SK-N-SH (cell line): ENCODE results near the gene SNX27. TPM values are rescaled to one million over a fixed set of nuclear protein-coding genes. Genes with fewer than 3 reads are reported as not detected.
"Not testable (repeated sequence)": the region's sequence is repeated elsewhere in the genome, so short reads cannot be mapped to it uniquely, and the experiment has no call there.

Experiments
- CTCF ChIA-PET: fragments of 300-600, 350-600 bp; formaldehyde crosslinking; extraction: SDS; loops from one replicate; lab custom pipeline; 2021; lab: Yijun Ruan, JAX
- POLR2A ChIA-PET: fragments of 350-600 bp; sonication (Branson Sonifier 250); formaldehyde crosslinking; extraction: SDS; loops from one replicate; lab custom pipeline; 2020; ENCODE audit warnings: antibody characterized with exemption, inconsistent platforms; lab: Yijun Ruan, JAX
- DNase-seq: peaks from one replicate; pipeline ENCODE4 v3.0.0; 2012
- H2AFZ ChIP-seq: fragments of 200-600 bp; sonication (generic); 2 replicates; pipeline ENCODE4 v1.8.1; 2016; ENCODE audit warnings: antibody characterized with exemption, mild to moderate bottlenecking, low read depth
- H3F3A ChIP-seq: fragments of 200-600 bp; sonication (generic); replicated peaks from 2 replicates; pipeline ENCODE3; 2016; ENCODE audit warnings: antibody characterized with exemption, mild to moderate bottlenecking; ENCODE audit not compliant: insufficient read depth
- H3K27ac ChIP-seq, 2 experiments: fragments of 200-500 bp in 1 of 2; fragments of 200-600 bp in 1 of 2; sonication (Bioruptor generic) in 1 of 2; sonication (generic), shearing (Covaris generic) in 1 of 2; 2 replicates each; pipeline versions ENCODE4 v1.5.1 to v1.6.1; 2014 to 2016; ENCODE audit warnings: low read depth in 2 of 2, inconsistent platforms in 1 of 2, low read length in 1 of 2, mild to moderate bottlenecking in 1 of 2, mixed read lengths in 1 of 2
- H3K27me3 ChIP-seq: fragments of 200-600 bp; sonication (generic), shearing (Covaris generic); 2 replicates; pipeline ENCODE4 v1.6.1; 2016; ENCODE audit warnings: mixed run types; ENCODE audit not compliant: insufficient read depth
- H3K36me3 ChIP-seq, 2 experiments: fragments of 200-500 bp in 1 of 2; fragments of 200-600 bp in 1 of 2; sonication (Bioruptor generic) in 1 of 2; sonication (generic) in 1 of 2; replicated peaks in 1 of 2; 2 replicates each; pipeline versions ENCODE3 to v1.5.1; 2014 to 2016; ENCODE audit warnings: low read length in 1 of 2, mild to moderate bottlenecking in 1 of 2; ENCODE audit not compliant: insufficient read depth in 2 of 2, control insufficient read depth in 1 of 2
- H3K4me1 ChIP-seq, 2 experiments: fragments of 200-500 bp in 1 of 2; fragments of 200-600 bp in 1 of 2; sonication (Bioruptor generic) in 1 of 2; sonication (generic), shearing (Covaris generic) in 1 of 2; 2 replicates each; pipeline versions ENCODE4 v1.5.1 to v1.6.1; 2014 to 2016; ENCODE audit warnings: low read depth in 1 of 2, low read length in 1 of 2, mixed run types in 1 of 2; ENCODE audit not compliant: insufficient read depth in 2 of 2, control insufficient read depth in 1 of 2
- H3K4me2 ChIP-seq: fragments of 200-600 bp; sonication (generic), shearing (Covaris generic); 2 replicates; pipeline ENCODE4 v1.6.1; 2017; ENCODE audit warnings: mixed run types
- H3K4me3 ChIP-seq, 2 experiments: fragments of 200-500 bp in 1 of 2; fragments of 200-600 bp in 1 of 2; sonication (Bioruptor generic) in 1 of 2; sonication (generic), shearing (Covaris generic) in 1 of 2; 2 replicates each; pipeline versions ENCODE4 v1.5.1 to v1.8.1; 2014 to 2016; ENCODE audit warnings: low read depth in 2 of 2, inconsistent platforms in 1 of 2, low read length in 1 of 2, mild to moderate bottlenecking in 1 of 2, mixed read lengths in 1 of 2, moderate library complexity in 1 of 2
- H3K79me2 ChIP-seq: fragments of 200-600 bp; sonication (generic); 2 replicates; pipeline ENCODE4 v1.8.1; 2017; ENCODE audit warnings: mild to moderate bottlenecking; ENCODE audit not compliant: insufficient read depth
- H3K9ac ChIP-seq: fragments of 200-600 bp; sonication (generic); 2 replicates; pipeline ENCODE4 v1.6.1; 2017; ENCODE audit warnings: mixed run types
- H3K9me2 ChIP-seq: fragments of 200-600 bp; sonication (generic); 2 replicates; pipeline ENCODE4 v1.6.1; 2017; ENCODE audit warnings: mixed run types
- H3K9me3 ChIP-seq: fragments of 200-600 bp; sonication (generic); 2 replicates; pipeline ENCODE4 v1.6.1; 2017; ENCODE audit warnings: mixed run types, mild to moderate bottlenecking, moderate library complexity
- H4K20me1 ChIP-seq: fragments of 200-600 bp; sonication (generic); 2 replicates; pipeline ENCODE4 v1.6.1; 2017; ENCODE audit warnings: mild to moderate bottlenecking, mixed run types; ENCODE audit not compliant: insufficient read depth
- CTCF ChIP-seq: fragments of 200-600 bp; sonication (generic); IDR thresholded peaks from 2 replicates; pipeline ENCODE4 v1.6.1; 2017; ENCODE audit warnings: antibody characterized with exemption, mild to moderate bottlenecking, moderate library complexity
- ELF1 ChIP-seq: IDR thresholded peaks from 2 replicates; pipeline ENCODE4 v1.4.0; 2012
- GABPA ChIP-seq: IDR thresholded peaks from 2 replicates; pipeline ENCODE4 v1.4.0; 2012; ENCODE audit warnings: low read depth, mild to moderate bottlenecking
- IRF3 ChIP-seq: fragments of 150-350 bp; IDR thresholded peaks from 2 replicates; pipeline ENCODE4 v1.6.1; 2016; ENCODE audit warnings: mild to moderate bottlenecking, low read depth, low read length
- JUND ChIP-seq: IDR thresholded peaks from 2 replicates; pipeline ENCODE4 v1.4.0; 2012
- RAD21 ChIP-seq: IDR thresholded peaks from 2 replicates; pipeline ENCODE4 v1.6.1; 2012; ENCODE audit warnings: mild to moderate bottlenecking, low read length
- RCOR1 ChIP-seq: fragments of 150-350 bp; IDR thresholded peaks from 2 replicates; pipeline ENCODE4 v1.6.1; 2017; ENCODE audit warnings: antibody characterized with exemption, low read length
- RFX5 ChIP-seq: IDR thresholded peaks from 2 replicates; pipeline ENCODE4 v1.6.1; 2012; ENCODE audit warnings: mild to moderate bottlenecking, improper control_type of control experiment, low read length
- SIN3A ChIP-seq: IDR thresholded peaks from 2 replicates; pipeline ENCODE4 v1.6.1; 2012; ENCODE audit warnings: low read depth, mild to moderate bottlenecking, low read length, moderate library complexity, borderline replicate concordance
- SMC3 ChIP-seq: IDR thresholded peaks from 2 replicates; pipeline ENCODE4 v1.6.1; 2012; ENCODE audit warnings: low read depth, low read length, improper control_type of control experiment
- TCF12 ChIP-seq: IDR thresholded peaks from 2 replicates; pipeline ENCODE4 v1.4.0; 2012
- TEAD4 ChIP-seq: IDR thresholded peaks from 2 replicates; pipeline ENCODE4 v1.4.0; 2012; ENCODE audit warnings: mild to moderate bottlenecking, borderline replicate concordance; ENCODE audit not compliant: insufficient read depth
- WGBS: methylation state at CpG from one replicate; pipeline ENCODE4 v1.1.6; 2017; ENCODE audit warnings: low lambda C conversion rate; 5-methylcytosine and 5-hydroxymethylcytosine counted together
- polyA plus RNA-seq, 3 experiments: library from polyadenylated mRNA; depleted of rRNA; stranded (reverse); fragments of >200 nt; gene quantifications; 2 replicates each; pipeline ENCODE4 v1.2.3, GENCODE V29; 2012
- TF ChIP-seq, protein P1 (sequence below): IDR thresholded peaks from 2 replicates; pipeline ENCODE4 v1.4.0; 2012; ENCODE audit warnings: low read depth

Gene SNX27
- polyA plus RNA-seq, 1 of the 3 experiments (the other 2 are of a cell fraction), result 10.8 TPM

DNA sequence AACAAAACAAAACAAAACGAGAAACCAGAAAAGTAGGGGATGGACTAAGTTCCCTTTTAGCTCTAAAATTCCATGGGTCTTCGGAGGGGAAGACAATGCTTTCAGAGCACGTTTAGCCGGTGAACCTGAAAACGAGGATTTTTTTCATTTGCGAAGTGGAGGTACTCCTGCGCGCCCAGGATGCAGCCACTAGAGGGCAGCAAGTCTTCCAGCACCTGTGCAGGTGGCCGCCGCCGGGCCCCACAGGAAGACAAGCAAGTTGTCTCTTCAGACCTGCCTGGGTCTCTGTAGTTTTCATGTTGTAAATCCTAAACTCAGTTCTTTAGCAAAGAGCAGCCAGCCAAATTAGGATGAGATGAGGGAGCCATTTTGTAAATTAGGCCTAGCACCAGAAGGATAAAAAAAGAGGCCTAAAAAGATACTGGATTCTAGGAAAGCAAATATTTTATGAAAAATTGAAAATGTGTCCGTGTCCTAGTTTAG lies 17.7 kb upstream of the SNX27 start:
- ChIA-PET CTCF (interaction anchor here (0.6 to 4.0 kb wide), 63 partner anchors 9 to 408 kb away, joined by 3 to 35 read pairs (median 4); partner anchors contain the start of genes C2CD4D, CELF3, CGN and TUFT1), POLR2A (no interaction called here)
- peak; percentile 97 for TF ChIP-seq CTCF
- 0 out of 2 replicates have a peak, but pooled peaks have one; percentile 10 for TF ChIP-seq ELF1
- TF ChIP-seq IRF3, result no peak
- peak; percentile 80 for TF ChIP-seq SMC3
- peak; percentile 78 for TF ChIP-seq RAD21
- TF ChIP-seq, protein P1, sequence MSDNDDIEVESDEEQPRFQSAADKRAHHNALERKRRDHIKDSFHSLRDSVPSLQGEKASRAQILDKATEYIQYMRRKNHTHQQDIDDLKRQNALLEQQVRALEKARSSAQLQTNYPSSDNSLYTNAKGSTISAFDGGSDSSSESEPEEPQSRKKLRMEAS, result 0 out of 2 replicates have a peak, but pooled peaks have one; percentile 15
- no peak for TF ChIP-seq GABPA
- TF ChIP-seq JUND, result no peak
- H3K36me3 ChIP-seq, result no peaks in the 10 kb centered on the region
- no peaks in the 10 kb centered on the region for H3K79me2 ChIP-seq
- DNase-seq, result peak; percentile 80
- peak overlapping the region in 1 of 2 experiments; percentile 28; a peak in 1 of 4 replicates for H3K4me3 ChIP-seq
- no peaks in the 10 kb centered on the region for H4K20me1 ChIP-seq
- H3K27ac ChIP-seq, result no peak overlapping the region
- no peaks in the 10 kb centered on the region for H3F3A ChIP-seq
- peaks cover 0 to 6% of the 10 kb centered on the region in 2 experiments; a peak in 1 of 4 replicates for H3K4me1 ChIP-seq
- no peak overlapping the region for H2AFZ ChIP-seq
- H3K9ac ChIP-seq, result no peak overlapping the region
- WGBS, result 5% methylated on average over 12 of the region's 12 CpGs
- H3K4me2 ChIP-seq, result no peak overlapping the region
- H3K9me2 ChIP-seq, result no peaks in the 10 kb centered on the region
- H3K9me3 ChIP-seq, result no peaks in the 10 kb centered on the region
- no peaks in the 10 kb centered on the region for H3K27me3 ChIP-seq

DNA sequence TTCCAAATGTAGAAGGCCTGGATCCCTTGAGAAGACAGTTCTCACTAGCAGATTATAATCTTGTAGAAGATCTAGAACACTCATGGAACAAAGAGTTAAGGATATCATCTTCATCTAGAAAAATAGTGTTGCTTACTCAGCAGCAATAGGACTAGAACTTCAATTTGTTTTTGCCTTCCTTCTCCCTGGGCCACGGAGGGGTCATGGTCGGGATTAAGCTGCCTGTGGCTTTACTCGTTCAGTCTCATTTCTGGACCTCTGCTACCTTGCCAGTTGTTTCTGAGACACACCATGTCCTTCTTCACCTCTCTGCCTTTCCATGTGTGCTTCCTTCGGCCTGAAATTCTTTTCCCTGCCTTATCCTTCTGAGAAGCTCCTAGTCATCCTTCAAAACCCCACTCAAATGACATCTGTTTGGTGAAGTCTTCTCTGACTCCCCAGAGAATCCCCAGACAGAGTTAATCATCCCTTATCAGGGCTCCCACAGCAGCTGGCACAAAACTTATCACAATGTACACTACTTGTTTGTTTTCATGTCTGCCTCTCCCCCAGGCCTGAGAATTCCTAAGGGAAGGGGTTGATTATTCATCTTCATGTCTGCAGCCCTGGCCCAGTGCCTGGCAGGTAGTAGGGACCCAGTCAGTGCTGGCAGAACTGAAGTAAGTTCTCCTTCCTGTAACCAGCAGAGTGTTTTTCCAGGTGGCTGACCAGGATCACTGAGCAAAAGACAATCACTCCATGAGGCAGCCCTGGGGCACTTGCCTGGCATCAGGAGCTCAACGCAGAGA lies 15.5 kb upstream of the SNX27 start:
- H3K9me2 ChIP-seq, result no peaks in the 10 kb centered on the region
- ChIA-PET CTCF (interaction anchor here (0.7 to 4.0 kb wide), 11 partner anchors 9 to 251 kb away, joined by 3 to 28 read pairs (median 4); no protein-coding TSS in a partner anchor), POLR2A (no interaction called here)

GRCh38 chr1:151602550-151602949 lies 9.3 kb upstream of the SNX27 start:
- CTCF ChIA-PET, result interaction anchor here (0.6 kb wide), 1 partner anchor 140 kb away, joined by 3 read pairs; no protein-coding TSS in a partner anchor
- H3K36me3 ChIP-seq, H3K79me2 ChIP-seq, H3F3A ChIP-seq, H3K9me3 ChIP-seq, POLR2A ChIA-PET, H3K4me3 ChIP-seq, DNase-seq, H4K20me1 ChIP-seq, H3K4me1 ChIP-seq, H3K27ac ChIP-seq, H3K9ac ChIP-seq, H3K27me3 ChIP-seq, H3K4me2 ChIP-seq, H2AFZ ChIP-seq, H3K9me2 ChIP-seq: not testable (repeated sequence)
- 86% methylated on average over 5 of the region's 5 CpGs for WGBS

More for the DNA sequence above, 15.5 kb upstream of the SNX27 start:
- H3K4me1 ChIP-seq, result peaks cover 0 to 6% of the 10 kb centered on the region in 2 experiments; a peak in 1 of 4 replicates
- no peak overlapping the region for H3K4me3 ChIP-seq
- no peak overlapping the region for H2AFZ ChIP-seq
- TF ChIP-seq SIN3A (no peak), TEAD4 (no peak), TCF12 (no peak), RAD21 (no peak), RCOR1 (no peak), RFX5 (no peak)
- WGBS, result 74% methylated on average over 5 of the region's 5 CpGs
- no peaks in the 10 kb centered on the region for H3K9me3 ChIP-seq
- no peak overlapping the region for H3K9ac ChIP-seq
- H3K36me3 ChIP-seq, result no peaks in the 10 kb centered on the region
- no peaks in the 10 kb centered on the region for H4K20me1 ChIP-seq
- H3K27ac ChIP-seq, result peak overlapping the region in 1 of 2 experiments; percentile 11; a peak in 1 of 4 replicates
- no peak overlapping the region for H3K4me2 ChIP-seq
- no peaks in the 10 kb centered on the region for H3F3A ChIP-seq
- H3K79me2 ChIP-seq, result no peaks in the 10 kb centered on the region
- peak; percentile 56 for DNase-seq
- no peaks in the 10 kb centered on the region for H3K27me3 ChIP-seq
